Measurements from ENCODE around the gene TM4SF4.

- TF ChIP-seq TAF1 (IDR thresholded peaks at IDR 0.05; ENCODE audit: low read depth) (no peak), CTCF (IDR thresholded peaks at IDR 0.05; ENCODE audit: poor library complexity, severe bottlenecking) (no peak), SMC3 (conservative IDR thresholded peaks at IDR 0.05; ENCODE audit: poor library complexity) (no peak)
These were observed 32.5 kb downstream of the TM4SF4 start for GRCh38 chr3:149506965-149507364.

Measured in neural cell (in vitro differentiated cells).